ENCODE data around the gene MED13L.
"Not testable (repeated sequence)": the region's sequence is repeated elsewhere in the genome, so short reads cannot be mapped to it uniquely, and the experiment has no call there.

Gene MED13L

GRCh38 chr12:115979851-115980250 lies 297.6 kb downstream of the MED13L start:
- no peaks in the 10 kb centered on the region for H3K9me3 ChIP-seq (ENCODE audit: insufficient read depth, low read length, severe bottlenecking)
- H3K27ac ChIP-seq (ENCODE audit: low read length) = no peak overlapping the region
- TF ChIP-seq, protein P1, sequence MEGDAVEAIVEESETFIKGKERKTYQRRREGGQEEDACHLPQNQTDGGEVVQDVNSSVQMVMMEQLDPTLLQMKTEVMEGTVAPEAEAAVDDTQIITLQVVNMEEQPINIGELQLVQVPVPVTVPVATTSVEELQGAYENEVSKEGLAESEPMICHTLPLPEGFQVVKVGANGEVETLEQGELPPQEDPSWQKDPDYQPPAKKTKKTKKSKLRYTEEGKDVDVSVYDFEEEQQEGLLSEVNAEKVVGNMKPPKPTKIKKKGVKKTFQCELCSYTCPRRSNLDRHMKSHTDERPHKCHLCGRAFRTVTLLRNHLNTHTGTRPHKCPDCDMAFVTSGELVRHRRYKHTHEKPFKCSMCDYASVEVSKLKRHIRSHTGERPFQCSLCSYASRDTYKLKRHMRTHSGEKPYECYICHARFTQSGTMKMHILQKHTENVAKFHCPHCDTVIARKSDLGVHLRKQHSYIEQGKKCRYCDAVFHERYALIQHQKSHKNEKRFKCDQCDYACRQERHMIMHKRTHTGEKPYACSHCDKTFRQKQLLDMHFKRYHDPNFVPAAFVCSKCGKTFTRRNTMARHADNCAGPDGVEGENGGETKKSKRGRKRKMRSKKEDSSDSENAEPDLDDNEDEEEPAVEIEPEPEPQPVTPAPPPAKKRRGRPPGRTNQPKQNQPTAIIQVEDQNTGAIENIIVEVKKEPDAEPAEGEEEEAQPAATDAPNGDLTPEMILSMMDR (IDR thresholded peaks at IDR 0.05; ENCODE audit: borderline replicate concordance, extremely low read depth, low read length, poor library complexity, severe bottlenecking) = no peak
- no peak for TF ChIP-seq EZH2 (IDR thresholded peaks at IDR 0.05; ENCODE audit: borderline replicate concordance, low read depth, low read length, severe bottlenecking)
- no peak for DNase-seq
- H3K4me3 ChIP-seq (ENCODE audit: low read depth in 1 of 2, low read length in 2 of 2) = no peak overlapping the region
- no peaks in the 10 kb centered on the region for H3K4me1 ChIP-seq (ENCODE audit: insufficient read depth, low read length)
- H3K9ac ChIP-seq (ENCODE audit: low read depth, low read length) = no peak overlapping the region
- no peak for ATAC-seq (ENCODE audit: insufficient read depth, low read depth)
- H3K4me2 ChIP-seq (ENCODE audit: insufficient read depth, low read length) = no peak overlapping the region
- no peaks in the 10 kb centered on the region for H3K27me3 ChIP-seq (ENCODE audit: insufficient read depth, low read length, poor library complexity)
- no peak overlapping the region for H2AFZ ChIP-seq (ENCODE audit: low read depth, low read length)
- peaks cover 89% of the 10 kb centered on the region for H3K36me3 ChIP-seq (ENCODE audit: insufficient read depth, low read length)
- peaks cover 4% of the 10 kb centered on the region; the same call in 1 of the 2 replicates for H4K20me1 ChIP-seq (ENCODE audit: insufficient read depth, low read length)
- H3K79me2 ChIP-seq (ENCODE audit: insufficient read depth, low read length) = no peaks in the 10 kb centered on the region; the same call in 1 of the 2 replicates

- Histone ChIP-seq H3K27ac (ENCODE audit: low read length) (no peak overlapping the region), H2AFZ (ENCODE audit: low read depth, low read length) (no peak overlapping the region), H3K4me2 (ENCODE audit: insufficient read depth, low read length) (no peak overlapping the region), H3K27me3 (ENCODE audit: insufficient read depth, low read length, poor library complexity) (no peaks in the 10 kb centered on the region), H3K4me3 (ENCODE audit: low read depth in 1 of 2, low read length in 2 of 2) (no peak overlapping the region), H3K9me3 (ENCODE audit: insufficient read depth, low read length, severe bottlenecking) (no peaks in the 10 kb centered on the region), H4K20me1 (ENCODE audit: insufficient read depth, low read length) (peaks cover 4% of the 10 kb centered on the region; the same call in 1 of the 2 replicates), H3K4me1 (ENCODE audit: insufficient read depth, low read length) (no peaks in the 10 kb centered on the region), H3K79me2 (ENCODE audit: insufficient read depth, low read length) (no peaks in the 10 kb centered on the region; the same call in 1 of the 2 replicates), H3K9ac (ENCODE audit: low read depth, low read length) (no peak overlapping the region), H3K36me3 (ENCODE audit: insufficient read depth, low read length) (peaks cover 88% of the 10 kb centered on the region)
- TF ChIP-seq EZH2 (IDR thresholded peaks at IDR 0.05; ENCODE audit: borderline replicate concordance, low read depth, low read length, severe bottlenecking) = no peak
- TF ChIP-seq, protein P1 (IDR thresholded peaks at IDR 0.05; ENCODE audit: borderline replicate concordance, extremely low read depth, low read length, poor library complexity, severe bottlenecking) = no peak
- ATAC-seq (ENCODE audit: insufficient read depth, low read depth) (no peak), DNase-seq (no peak)
Observed at GRCh38 chr12:115979351-115979750, 298.1 kb downstream of the MED13L start.

DNA sequence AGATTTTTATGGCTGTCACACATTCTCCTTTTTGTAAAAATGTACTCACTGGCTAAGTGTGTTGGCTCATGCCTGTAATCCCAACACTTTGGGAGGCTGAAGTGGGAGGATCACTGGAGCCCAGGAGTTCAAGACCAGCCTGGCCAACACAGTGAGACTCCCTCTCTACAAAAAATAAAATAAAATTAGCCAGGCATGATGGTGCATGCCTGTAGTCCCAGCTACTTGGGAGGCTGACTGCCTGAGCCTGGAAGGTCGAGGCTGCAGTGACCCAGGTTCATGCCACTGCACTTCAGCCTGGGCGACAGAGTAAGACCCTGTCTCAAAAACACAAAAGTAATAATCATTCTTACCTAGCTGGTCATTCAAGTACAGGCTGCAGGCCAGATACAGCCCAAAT lies 300.7 kb downstream of the MED13L start:
- H4K20me1 ChIP-seq (ENCODE audit: insufficient read depth, low read length); H2AFZ ChIP-seq (ENCODE audit: low read depth, low read length); H3K9ac ChIP-seq (ENCODE audit: low read depth, low read length); H3K27ac ChIP-seq (ENCODE audit: low read length); H3K9me3 ChIP-seq (ENCODE audit: insufficient read depth, low read length, severe bottlenecking); H3K4me3 ChIP-seq (ENCODE audit: low read depth in 1 of 2, low read length in 2 of 2); H3K4me2 ChIP-seq (ENCODE audit: insufficient read depth, low read length); H3K27me3 ChIP-seq (ENCODE audit: insufficient read depth, low read length, poor library complexity); ATAC-seq (ENCODE audit: insufficient read depth, low read depth); DNase-seq; H3K4me1 ChIP-seq (ENCODE audit: insufficient read depth, low read length); H3K79me2 ChIP-seq (ENCODE audit: insufficient read depth, low read length): not testable (repeated sequence)
- peaks cover 88% of the 10 kb centered on the region for H3K36me3 ChIP-seq (ENCODE audit: insufficient read depth, low read length)

GRCh38 chr12:115975411-115975810 lies 302.1 kb downstream of the MED13L start:
- DNase-seq = no peak
- Histone ChIP-seq H3K4me2 (ENCODE audit: insufficient read depth, low read length) (no peak overlapping the region), H3K27ac (ENCODE audit: low read length) (no peak overlapping the region), H3K4me1 (ENCODE audit: insufficient read depth, low read length) (no peaks in the 10 kb centered on the region), H3K9ac (ENCODE audit: low read depth, low read length) (no peak overlapping the region), H4K20me1 (ENCODE audit: insufficient read depth, low read length) (no peaks in the 10 kb centered on the region), H3K4me3 (ENCODE audit: low read depth in 1 of 2, low read length in 2 of 2) (no peak overlapping the region), H3K79me2 (ENCODE audit: insufficient read depth, low read length) (no peaks in the 10 kb centered on the region; the same call in 1 of the 2 replicates), H2AFZ (ENCODE audit: low read depth, low read length) (no peak overlapping the region), H3K36me3 (ENCODE audit: insufficient read depth, low read length) (peaks cover 88% of the 10 kb centered on the region), H3K9me3 (ENCODE audit: insufficient read depth, low read length, severe bottlenecking) (no peaks in the 10 kb centered on the region), H3K27me3 (ENCODE audit: insufficient read depth, low read length, poor library complexity) (no peaks in the 10 kb centered on the region)
- ATAC-seq (ENCODE audit: insufficient read depth, low read depth) = no peak
- TF ChIP-seq, protein P1 (IDR thresholded peaks at IDR 0.05; ENCODE audit: borderline replicate concordance, extremely low read depth, low read length, poor library complexity, severe bottlenecking) = no peak
- no peak for TF ChIP-seq EZH2 (IDR thresholded peaks at IDR 0.05; ENCODE audit: borderline replicate concordance, low read depth, low read length, severe bottlenecking)

Data from DND-41 (cell line).